TTC549 (cell line): ENCODE measurements around the gene RALY.

Experiments used
- FAIRE-seq: peaks from 2 replicates; lab custom pipeline; 2012; peaks lifted over from hg19 to GRCh38; lab: Jason Lieb, UNC

The RALY gene

DNA sequence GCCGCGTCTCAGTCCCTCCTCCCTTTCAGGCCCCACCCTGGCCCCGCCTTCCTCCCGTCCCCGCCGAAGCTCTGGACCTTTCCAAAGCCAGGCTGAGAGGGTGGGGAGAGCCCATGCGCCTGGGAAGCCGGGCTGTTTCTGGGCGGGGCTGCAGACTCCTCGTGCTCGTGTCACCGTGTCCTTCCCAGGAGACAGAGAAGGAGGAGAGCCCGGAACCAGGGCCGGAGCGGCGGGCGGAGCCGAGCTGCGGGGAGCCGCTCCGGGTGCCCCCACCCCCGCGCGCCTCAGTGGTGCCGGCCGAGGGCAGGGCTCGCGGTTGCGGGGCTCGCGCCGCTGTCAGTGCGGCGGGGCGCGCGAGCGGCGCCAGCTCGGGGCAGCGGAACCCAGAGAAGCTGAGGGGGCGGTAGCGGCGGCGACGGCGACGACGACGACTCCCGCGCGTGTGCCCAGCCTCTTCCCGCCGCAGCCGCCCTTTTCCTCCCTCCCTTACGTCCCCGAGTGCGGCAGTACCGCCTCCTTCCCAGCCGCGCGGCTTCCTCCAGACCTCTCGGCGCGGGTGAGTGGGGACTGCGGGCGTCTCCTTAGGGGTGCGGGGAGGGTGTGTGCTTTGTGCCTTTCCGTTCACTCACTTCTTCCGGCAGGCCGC, at the start of gene RALY:
RALY (plus strand) TSS at position 336 of the 646 bp plus-strand sequence. CDS start 78,164 bp downstream, outside the sequence.
- no peak for FAIRE-seq

- FAIRE-seq = no peak
Measured at GRCh38 chr20:33944914-33945313, 48.8 kb upstream of the RALY start.

GRCh38 chr20:33945391-33946081, 48.2 kb upstream of the RALY start:
- FAIRE-seq = no peak

DNA sequence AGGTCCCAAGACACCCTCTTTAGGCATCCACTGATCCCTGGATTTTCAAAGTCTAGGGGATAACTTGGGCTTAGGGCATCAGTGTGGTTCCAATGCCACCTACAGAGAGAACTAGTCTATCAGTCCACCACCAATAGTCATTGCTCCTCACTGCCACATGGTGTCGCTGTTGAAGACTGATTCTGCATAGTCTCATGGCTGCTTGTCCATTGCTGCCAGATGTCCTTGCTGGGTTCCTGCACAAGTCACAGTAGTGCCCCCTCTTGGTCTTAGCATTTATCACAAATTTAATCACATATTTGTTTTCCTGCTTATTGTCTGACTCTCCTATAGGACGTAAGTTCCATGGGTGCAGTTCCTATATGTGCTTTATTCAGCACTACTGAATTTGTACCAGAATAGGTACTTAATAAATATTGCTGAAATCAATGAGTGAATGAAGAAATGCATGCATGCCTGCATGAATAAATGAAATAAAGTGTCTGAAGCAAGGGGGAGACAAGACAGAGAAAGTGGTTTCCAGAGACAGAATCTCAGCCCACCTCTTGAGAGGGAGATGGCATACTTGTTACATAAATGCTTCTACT, 45.9 kb upstream of the RALY start:
- peak; percentile 84 for FAIRE-seq

- FAIRE-seq = no peak
Measured at GRCh38 chr20:33948480-33948879, 45.2 kb upstream of the RALY start.

DNA sequence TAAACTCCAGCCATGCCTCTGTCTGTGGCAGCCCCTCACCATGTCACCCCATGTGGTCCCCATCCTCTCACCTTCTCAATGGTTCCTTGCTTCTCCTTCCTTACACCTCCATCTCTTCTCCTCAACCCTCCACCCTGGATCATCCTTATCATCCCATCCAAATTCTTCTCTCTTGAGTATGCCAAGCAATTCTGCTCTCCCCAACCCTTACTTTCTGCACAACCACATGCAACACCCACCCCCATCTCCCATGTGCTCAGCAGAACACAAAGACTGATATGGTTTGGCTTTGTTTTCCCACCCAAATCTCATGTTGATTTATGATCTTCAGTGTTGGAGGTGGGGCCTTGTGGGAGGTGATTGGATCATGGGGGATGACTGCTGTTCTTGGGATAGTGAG, 42.5 kb upstream of the RALY start:
- FAIRE-seq = no peak

DNA sequence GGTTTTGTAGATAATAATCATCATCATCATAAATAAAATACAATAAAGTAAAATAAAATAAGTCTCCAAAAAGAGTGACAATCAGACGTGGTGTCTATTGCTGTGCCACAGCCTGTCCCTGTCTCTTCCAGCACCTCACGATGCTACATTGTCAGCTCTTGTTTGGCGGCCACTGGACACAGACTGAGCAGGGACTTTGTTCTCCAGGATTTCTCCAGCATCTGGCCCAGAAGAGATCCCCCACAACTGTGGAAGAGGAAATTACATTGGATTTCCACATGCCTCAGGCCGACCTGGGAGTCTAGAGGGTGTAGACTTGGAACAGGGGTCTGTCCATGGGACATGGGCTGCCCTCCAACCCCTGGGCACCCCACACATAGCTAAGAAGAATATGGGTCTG, 39.2 kb upstream of the RALY start:
- FAIRE-seq = no peak

- FAIRE-seq = no peak
Measured at GRCh38 chr20:33963751-33964150, 30.0 kb upstream of the RALY start.

- no peak for FAIRE-seq
Measured at GRCh38 chr20:33964441-33964840, 29.3 kb upstream of the RALY start.

DNA sequence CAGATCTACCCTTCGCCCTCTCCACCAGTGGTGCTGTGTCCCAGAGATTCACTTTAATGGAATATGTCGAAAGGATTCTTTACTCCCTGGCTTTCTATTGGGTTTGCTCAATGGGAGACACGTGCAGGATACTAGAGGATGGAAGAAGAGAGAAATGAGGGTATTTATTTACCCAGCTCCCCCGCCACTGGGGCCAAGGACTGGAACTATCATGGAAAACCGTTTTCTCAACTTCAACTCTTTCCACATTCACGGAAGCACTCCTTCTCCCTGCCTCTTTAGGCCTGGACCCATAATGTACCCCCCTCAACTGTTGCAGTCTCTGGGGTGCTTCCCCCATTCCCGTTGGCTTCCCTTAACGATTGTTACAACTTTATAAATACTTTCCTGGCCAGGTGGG, 26.6 kb upstream of the RALY start:
- no peak for FAIRE-seq

GRCh38 chr20:33969563-33969962, 24.1 kb upstream of the RALY start:
- no peak for FAIRE-seq

DNA sequence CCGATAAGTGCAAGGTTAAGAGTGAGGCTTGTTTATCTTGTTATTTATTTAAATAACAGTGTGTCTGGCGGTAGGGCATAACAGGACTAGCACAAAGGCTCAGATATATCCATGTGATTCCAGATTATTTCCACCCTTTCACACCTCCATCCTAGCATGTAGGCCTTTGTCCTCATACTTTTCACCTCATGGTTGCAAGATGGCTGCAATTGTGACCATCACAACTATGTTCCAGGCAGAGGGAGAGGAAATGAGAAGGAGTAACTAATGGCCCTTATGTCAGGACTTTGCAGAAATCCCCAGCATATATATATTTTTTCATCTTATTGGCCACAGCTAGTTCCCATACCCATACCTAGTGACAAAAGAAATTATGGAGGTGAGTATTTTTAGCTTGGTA, 23.5 kb upstream of the RALY start:
- no peak for FAIRE-seq

GRCh38 chr20:33971147-33971975, 22.4 kb upstream of the RALY start:
- FAIRE-seq = no peak

- FAIRE-seq = peak; percentile 55
Measured at GRCh38 chr20:33976959-33977358, 16.8 kb upstream of the RALY start.

GRCh38 chr20:33977535-33977934, 16.2 kb upstream of the RALY start:
- no peak for FAIRE-seq

DNA sequence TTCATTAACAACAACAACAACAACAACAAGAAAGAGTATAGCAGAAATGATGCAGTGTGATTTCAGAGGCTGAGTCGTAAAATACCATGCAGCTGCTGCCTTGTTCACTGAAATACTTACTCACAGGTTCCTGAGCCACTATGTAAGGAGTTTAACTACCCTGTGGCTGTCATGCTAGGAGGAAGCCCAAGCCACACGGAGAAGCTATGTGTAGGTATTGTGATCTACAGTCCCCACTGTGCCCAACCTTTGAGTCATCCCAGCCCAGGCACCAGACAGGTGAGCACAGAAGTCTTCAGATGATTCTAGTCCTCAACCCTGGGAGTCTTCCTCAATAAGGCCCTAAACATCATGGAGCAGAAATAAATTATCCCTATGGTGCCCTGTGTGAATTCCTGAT, 14.6 kb upstream of the RALY start:
- FAIRE-seq = no peak

- FAIRE-seq = no peak
Measured at GRCh38 chr20:33981347-33981746, 12.4 kb upstream of the RALY start.

DNA sequence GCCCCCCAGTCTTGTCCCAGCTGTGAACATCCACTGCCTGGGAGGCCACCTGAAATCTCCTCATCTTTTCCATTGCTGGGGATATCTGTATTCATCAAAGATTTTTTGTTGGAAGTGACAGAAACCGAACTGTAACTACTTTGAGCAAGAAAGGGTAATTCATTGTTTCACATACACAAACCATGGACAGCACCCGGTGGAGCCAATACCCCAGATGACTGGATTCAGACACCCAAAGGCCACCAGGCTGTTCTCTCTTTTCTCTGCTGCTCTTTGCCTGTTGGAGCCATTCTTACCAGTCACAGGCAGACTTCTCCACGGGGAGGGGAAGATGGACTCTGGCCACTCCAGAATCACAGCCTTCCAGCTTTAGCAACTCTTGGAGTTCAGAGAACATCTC, 11.7 kb upstream of the RALY start:
- no peak for FAIRE-seq

DNA sequence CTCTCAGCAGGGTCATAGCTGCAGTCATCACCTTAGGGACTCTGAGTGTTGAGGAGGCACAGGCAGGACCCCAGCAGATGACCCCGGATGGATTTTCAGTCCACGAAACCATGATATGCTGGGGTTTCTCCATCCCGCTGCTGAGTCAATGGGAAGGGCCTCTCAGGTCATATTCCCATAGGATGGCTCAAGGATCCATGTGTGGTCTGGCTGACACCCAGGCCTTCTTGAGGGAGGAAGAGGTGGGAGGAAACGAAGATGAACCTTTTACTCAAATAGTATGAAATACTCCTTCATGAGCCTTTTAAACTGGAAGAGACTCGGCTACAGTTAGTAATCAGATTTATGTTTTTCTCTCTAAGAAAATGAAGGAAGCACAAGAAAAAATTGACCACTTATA, 10.3 kb upstream of the RALY start:
- FAIRE-seq = no peak

GRCh38 chr20:33984182-33984719, 9.5 kb upstream of the RALY start:
- no peak for FAIRE-seq

DNA sequence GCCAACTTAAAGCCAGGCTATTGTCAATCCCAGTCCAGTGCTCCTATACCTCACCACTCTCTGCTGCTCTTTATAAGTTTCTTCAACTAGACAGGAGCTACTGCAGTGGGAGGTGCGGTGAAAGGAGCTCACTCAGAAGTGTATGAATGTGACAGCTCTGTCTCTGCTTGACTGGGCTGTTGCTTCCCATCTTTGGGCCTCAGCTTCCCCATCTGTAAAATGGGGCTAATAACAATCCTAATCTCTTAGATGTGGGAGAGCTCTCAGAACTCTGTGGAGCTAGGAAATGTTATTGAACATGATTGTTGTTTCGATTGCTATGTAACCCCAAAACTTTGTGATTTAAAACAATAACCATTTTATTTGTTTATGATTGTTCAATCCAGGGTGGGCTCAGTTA, 8.4 kb upstream of the RALY start:
- no peak for FAIRE-seq

GRCh38 chr20:33985830-33986229, 7.9 kb upstream of the RALY start:
- FAIRE-seq = no peak
